HG03460 (cell line): ENCODE data around the gene IQGAP2.

Source experiments
- ATAC-seq: cut with Tn5 transposase; IDR thresholded peaks from one replicate; pipeline ENCODE4 v1.9.1; 2021; ENCODE audit not compliant: unreplicated experiment

The IQGAP2 gene

DNA sequence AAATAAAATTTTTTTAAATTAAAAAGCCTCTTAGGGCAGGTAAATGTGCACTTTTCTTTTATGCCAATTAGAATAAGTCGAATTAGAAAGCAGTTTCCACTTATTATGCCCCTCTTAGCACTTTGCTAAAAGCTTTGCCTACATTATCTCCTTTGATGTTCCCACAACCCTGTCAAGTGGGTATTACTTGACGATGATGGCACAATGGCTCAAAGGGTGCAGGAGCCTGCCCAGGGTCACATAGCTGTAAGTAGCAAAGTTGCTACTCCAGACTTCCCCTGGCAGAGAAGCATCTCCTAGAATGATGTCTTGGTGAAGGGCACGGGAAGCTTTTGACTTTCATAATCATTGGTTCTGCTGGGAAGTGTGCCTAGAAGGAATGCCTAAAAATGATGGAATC, 18.4 kb upstream of the IQGAP2 start:
- no peak for ATAC-seq

DNA sequence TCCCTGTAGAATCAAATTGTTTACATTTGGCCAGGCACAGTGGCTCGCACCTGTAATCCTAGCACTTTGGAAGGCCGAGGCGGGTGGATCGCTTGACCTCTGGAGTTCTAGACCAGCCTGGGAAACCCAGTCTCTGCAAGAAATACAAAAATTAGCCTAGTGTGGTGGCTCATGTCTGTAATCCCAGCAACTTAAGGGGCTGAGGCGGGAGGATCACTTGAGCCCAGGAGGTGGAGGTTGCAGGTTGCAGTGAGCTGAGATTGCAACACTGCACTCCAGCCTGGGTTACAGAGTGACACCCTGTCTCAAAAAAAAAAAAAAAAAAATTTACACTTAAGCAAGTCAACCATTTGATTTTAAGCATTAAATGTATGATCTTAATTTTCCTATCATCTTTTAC, 17.5 kb upstream of the IQGAP2 start:
- no peak for ATAC-seq

DNA sequence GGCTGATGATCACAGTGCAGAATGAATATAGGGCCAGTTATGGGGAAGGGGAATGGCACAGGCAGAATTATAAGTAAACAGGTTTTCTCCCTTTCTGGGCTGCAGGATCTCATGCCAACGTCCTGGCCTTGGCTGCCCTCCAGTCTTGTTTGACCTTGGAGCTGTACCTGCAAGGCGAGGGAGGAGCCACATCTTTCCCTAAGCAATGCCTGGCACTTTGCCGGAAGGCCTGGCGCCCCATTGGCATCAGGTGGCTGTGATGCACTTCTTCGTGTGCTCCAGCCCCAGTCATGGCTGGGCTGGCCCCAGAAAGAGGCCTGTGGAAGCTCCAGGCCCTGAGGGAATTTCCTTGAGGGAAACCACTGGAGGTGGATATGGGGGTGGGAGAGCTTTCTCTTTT, 16.7 kb upstream of the IQGAP2 start:
- no peak for ATAC-seq

DNA sequence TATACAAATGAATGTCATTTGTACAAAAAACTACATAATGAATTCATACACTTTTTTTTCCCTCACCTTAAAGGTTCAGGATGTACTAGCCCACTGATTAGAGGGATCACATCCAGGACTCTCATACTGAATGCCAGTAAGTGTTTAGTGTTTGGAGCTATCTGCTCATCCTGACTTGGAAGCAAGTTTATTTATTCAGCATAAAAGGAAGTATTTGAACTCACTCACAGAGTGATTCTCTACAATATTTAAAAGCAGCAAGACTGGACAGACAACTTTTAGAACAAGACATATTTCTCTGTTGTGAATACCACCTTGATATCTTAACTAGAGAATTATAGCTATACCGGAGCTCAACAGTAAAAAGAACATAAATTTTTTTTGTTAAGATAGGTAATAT, 14.8 kb upstream of the IQGAP2 start:
- no peak for ATAC-seq

DNA sequence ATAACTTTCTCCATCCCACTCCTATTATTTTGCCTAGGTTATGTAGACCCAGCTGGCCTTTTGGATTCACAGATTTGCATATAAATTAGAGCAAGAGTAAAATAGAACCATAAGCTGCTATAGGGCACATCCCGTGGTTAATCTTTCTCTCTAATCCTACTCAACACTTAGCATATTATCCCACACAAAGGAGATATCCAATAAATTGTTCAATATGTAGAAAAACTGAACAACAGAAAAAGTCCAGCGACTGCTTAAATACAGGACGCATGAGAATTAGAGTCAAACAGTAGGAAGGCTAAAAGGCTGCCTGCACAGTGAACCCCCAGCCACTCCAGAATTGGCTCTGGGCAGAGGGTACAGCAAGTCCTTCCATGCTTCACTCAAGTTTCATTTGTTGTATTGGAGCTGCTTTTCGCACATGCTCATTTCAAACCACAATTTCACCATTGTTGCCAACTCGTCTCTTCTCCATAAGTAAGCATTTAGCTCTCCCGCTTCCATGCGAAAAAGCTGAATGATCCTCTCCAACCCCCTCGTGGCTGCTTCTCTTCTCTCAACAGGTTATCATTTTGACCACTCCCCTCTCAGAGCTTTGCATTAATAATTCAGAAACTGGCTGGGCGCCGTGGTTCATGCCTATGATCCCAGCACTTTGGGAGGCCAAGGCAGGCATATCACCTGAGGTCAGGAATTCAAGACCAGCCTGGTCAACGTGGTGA, 14.1 kb upstream of the IQGAP2 start:
- ATAC-seq, result no peak

DNA sequence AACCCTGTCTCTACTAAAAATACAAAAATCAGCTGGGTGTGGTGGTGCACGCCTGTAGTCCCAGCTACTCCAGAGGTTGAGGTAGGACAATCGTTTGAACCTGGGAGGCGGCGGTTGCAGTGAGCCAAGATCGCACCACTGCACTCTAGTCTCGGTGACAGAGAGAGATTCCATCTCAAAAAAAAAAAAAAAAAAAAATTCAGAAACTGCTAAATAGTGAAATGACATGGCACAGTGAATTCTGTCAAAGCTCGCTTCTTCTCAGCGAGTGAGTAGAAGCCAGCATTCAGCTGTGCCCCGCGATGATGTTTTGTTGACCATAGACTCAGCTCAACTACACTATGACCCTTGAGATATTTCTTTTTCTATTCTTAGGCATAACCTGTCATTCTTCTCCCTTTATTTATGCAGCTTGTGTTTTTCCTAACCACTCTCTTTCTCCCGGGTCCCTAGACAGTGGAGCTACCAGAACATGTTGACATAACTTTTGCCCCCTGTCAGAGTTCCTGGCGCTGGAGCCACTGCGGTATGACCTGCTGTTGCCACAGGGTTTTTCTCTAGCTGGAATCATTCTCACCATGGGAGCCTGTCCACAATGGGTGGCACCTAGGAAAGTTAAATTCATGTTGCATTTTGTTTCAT, 13.5 kb upstream of the IQGAP2 start:
- ATAC-seq, result no peak

DNA sequence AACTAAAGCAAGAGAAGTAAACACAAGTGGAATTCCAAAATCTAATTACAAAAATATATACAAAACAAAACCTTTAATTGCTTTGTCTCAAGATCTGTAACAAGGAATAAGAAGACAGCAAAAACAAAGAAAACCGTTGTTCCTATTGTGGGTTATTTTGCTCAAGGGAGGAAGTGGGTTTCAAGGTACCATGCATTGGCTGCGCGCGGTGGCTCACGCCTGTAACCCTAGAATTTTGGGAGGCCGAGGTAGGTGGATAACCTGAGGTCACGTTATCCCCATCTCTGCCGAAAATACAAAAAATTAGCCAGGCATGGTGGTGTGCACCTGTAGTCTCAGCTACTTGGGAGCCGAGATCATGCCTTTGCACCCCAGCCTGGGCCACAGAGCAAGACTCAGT, 12.1 kb upstream of the IQGAP2 start:
- ATAC-seq, result no peak

DNA sequence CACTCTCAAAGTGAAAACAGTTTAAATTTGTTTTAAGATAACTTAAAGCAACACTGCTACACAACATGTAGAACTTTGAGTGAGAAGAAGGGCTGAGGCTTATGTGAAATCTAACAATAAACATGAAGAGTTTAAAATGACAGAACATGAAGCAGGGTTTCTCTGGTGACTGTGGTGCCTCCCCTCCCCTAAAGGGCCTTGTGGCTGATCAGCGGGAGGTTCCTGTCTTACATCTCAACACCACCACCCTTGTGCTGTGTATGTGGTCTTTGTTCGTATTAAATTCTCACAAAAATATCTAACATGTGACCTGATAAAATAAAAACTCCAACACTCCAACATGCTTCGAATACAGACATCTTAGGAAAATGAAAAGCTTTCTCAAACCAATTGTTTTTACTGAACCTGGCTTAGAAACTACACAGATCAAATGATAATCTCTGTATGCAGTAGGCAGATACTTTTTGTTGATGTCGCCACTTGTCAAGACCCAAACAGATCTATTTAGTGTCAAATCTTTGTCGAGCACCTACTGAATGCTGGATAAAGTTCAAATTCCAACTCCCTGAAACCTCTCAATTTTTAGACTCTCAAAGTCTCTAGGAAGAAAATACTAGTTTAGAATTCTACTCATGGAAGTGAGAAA, 9.9 kb upstream of the IQGAP2 start:
- ATAC-seq, result no peak

DNA sequence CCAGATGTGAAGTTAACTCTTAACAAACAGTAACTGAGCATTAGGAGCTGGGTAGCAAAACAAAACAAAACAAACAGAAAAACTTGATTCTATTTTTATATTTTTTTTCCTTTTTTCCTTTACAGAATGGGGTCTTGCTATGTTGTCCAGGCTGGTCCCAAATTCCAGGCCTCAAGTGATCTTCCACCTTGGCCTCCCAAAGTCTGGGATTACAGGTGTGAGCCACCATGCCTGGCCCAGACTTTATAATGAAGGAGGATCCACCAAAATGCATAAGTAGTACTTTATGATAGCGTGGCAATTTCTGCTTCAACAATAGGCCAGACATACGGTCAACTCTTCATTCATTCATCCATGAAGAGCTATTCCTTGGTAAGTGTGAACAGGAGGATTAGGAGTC, 5.9 kb upstream of the IQGAP2 start:
- no peak for ATAC-seq

DNA sequence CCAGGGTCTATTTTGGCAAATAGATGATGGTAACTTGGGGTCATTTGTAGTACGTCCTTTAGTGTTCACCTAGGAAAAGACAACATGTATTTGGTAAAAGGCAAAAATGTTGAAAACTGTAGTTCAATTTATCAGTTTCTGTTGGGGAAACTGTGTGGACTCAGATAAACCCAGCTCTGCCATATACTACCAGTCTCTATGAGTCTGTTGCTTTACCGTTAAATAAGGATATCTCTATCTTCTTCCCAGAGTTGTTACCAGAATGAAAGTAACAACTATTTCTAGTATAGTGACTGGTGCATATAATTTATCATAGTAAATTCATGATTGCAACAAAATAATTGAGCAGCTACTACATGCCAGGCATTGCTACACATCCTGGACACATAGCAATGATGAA, 3.8 kb upstream of the IQGAP2 start:
- no peak for ATAC-seq

DNA sequence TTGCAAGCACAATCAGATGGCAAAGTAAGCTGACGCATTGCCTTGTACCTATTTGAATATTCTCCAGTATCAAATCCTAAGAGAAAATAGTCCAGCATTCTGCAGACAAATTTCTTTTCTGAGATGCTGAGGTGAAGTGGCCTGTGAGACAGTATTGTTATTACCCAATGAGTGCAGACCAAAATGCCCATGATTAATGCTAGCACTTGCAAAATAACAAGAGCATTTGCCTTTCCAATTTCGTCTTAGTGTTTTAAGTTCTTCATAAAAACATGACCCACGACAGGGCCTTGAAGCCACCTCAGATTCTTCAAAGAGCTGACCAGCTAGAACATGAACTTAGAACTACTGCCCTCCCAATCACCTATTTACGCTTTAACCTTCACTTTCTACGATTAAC, 2.6 kb upstream of the IQGAP2 start:
- no peak for ATAC-seq

DNA sequence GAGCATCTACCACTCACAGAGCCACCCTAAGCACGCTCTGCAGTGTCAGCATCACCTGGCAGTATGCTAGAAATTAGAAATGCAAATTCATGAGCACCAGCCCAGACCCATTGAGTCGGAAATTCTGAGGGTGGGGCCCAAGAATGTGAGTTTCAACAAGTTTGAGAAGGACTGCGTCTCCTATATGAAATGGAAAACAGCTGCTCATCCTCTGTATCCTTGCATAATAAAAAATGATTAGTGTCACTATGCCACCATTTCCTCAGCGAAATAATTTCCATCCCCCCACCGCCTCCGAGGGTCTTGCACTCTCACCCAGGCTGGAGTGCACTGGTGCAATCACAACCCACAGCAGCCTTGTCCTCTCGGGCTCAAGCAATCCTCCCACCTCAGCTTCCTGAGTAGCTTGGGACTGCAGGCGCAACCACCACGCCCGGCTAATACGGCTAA, 1.3 kb upstream of the IQGAP2 start:
- no peak for ATAC-seq

DNA sequence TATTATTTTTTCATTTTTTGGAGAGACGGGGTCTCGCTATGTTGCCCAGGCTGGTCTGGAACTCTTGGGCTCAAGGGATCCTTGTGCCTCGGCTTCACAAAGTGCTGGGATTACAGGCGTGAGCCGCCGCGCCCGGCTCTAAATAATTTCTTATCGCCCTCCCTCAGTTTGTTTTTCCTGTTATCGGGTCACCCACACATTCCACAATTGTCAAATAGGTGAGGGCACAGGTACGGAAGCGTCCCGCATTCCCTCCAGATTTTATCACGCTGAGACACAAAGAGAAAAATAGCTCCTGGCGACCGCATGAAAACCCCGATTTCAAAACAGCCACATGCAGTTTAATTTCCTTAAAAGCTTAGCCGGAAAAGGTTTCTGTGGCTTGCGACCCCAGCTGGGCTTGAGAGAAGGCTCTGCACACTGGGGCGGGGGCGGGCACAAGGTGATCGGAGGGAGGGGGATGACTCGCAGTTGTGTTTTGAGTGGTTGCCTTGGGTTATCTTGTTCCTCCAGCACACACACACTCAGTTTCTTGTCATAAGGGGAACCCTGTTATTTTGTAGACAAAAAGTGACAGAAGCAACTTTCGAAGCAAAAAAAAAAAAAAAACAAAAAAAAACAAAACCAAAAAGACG, 717 bp upstream of the IQGAP2 start:
- peak; percentile 39 for ATAC-seq

DNA sequence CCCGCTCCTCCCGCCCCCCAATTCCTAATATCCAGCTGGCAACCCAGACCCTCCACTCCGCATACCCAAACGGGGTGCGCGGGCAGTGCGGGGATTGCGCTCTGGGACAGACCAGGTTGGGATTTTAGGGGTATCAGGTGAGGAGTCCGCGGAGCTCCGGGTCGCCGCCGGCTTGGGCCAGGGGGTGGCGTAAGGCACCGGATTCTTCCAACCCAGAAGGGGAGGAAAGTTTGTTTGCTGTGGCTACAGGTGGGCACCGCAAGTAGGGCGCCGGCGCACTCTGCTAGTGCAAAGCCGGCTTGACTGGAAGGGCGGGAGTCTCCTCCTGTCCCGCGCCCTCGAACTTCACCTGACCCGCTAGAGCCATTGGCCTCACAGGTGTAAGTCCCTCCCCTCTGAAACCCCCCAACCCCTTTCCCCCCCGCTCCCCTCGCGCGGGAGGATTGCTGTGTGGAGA, 709 bp downstream of the IQGAP2 start:
- peak; percentile 19 for ATAC-seq

DNA sequence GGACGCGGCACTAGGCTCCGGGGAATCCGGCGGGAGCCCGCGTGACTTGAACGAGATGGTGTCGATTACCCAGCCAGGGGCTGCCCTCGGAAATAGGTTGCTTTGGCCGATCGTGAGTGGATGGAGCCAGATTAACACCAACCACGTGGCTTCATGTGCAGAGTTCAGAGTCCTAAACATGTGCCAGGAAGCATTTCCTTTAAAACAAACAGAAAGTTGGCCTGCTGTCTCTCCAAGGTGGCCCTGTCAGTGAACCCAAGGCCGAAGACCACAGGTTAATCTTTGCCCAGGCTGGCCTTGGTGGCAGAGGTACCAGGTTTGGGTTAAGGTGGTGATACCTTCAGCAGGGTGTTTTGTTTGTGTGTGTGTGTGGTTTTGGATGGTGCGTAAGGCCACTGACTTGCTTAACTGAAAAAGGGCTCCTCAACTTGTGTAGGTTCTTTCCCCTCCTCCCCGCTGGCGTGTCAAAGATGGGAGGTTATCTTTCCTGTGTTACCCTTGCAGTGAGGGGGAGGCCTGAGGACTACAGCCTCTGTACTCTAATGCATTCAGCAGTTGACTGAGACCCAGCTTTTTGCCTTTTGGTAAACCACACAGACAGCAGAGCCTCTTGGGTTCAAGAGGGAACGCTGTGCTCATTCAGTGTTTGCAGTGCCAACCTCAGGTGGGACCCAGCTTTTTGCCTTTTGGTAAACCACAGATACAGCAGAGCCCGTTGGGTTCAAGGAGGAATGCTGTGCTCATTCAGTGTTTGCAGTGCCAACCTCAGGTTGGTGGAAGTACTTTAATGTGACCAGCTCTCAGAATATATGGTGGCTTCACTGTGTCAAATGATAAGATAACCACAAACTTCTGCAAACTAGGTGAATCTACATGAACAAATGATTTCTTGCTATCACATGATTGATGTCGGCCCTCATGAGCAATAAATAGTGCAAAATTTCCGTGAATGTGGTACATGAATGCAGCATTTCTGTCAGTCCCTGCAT, 1.4 kb downstream of the IQGAP2 start:
- ATAC-seq, result peak; percentile 27

DNA sequence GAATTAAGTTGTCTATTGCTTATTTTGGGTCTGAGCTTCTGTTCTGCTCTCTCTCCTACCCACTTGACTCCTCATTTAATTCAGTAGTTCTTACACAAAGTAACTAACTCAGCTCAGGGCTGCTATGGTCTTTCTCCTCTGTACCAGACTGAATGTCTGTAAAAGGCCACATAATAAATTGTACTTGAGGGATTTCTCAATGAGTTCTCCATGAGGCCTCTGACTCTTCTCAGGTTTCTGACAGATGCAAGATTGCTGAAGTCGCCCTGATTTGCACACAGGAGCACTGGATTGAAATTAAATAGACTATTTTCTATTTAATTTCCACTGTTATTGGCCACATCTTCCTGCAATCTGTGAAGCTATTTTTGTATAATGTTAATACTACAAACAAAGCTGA, 2.9 kb downstream of the IQGAP2 start:
- ATAC-seq, result no peak

DNA sequence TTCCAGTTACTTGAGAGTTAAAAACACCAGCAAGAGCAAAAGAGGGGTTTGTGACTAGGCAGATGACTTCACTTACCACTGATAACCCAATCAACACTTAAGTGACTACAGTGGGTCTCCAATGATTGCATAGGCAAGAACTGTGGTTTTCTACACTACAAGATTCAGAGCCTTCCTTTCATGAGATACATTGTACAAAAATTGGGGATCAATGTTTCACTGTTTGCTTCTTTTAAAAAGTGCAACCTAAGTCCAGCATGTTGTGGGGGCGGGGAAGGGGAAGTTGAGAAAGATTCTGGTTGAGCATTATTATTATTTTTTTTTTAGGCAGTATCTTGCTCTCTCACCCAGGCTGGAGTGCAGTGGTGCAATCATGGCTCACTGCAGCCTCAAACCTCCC, 3.6 kb downstream of the IQGAP2 start:
- no peak for ATAC-seq

DNA sequence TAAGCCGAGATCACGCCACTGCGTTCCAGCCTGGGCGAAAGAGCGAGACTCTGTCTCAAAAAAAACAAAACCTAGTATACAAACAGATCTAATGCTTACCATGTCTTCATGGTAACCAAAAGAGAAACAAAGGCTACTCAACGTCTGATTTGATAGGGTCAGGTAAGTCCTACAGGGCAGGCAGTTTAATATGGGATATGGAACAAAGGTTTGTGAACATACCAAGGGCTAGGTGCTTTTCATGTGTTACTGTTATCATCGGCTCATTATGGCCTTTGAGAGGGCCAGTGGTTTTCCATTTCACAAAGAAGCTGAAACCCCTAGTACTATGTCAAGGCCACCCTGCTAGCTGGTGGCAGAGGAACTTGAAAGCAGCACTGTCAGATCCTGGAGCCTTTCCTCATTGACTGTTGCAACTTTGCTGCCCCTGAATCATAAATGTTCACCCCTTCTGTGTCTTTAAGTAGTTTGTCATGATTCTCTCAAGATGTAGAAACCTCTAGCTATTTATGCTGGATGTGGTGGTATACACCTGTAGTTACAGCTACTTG, 5.1 kb downstream of the IQGAP2 start:
- no peak for ATAC-seq

DNA sequence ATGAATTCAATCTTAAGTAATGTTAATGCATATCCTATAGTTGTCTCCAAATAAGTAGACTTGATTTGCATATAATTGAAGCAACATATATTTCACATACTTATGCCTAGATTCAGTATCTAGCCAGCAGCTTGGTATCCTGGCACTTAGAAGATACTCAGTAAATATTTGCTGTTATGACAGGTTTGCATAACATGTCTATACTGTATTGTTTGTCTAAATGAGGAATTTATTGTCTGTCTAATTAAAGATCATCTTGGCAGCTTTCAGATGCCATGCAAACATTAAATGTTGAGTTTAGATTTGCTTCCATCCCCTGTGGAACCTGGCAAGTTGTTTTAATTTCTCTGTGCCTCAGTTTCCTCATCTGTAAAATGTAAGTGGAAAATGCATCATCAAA, 9.4 kb downstream of the IQGAP2 start:
- ATAC-seq, result no peak

DNA sequence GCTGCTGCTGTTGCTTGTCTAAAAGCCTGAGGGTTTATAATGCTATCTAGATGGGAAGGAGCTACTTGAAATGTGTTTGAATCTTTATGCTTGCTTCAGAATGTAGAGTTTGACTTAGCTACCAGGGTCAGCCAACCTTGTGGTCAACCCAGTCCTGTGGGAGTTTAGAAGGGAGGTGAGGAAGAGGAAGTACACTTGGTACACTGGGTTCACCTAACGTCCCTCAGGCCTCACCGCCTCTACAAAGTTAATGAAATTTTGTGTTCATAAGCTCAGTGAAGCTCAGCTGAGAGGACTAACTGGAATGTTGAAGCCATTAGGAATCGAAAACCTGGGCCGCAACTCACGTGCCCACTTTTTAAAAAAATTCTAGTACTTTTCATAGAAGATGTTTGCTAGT, 10.7 kb downstream of the IQGAP2 start:
- no peak for ATAC-seq
